Chondrocyte (in vitro differentiated cells): Measurements from ENCODE around the gene RARB. TPM values are rescaled to one million over a fixed set of nuclear protein-coding genes. Genes with fewer than 3 reads are reported as not detected.

Experiments used
- DNase-seq: peaks from one replicate; pipeline ENCODE4 v3.0.0; 2021; ENCODE audit warnings: mixed read lengths, low spot score
- H3K27ac Mint-ChIP-seq: one replicate; pipeline ENCODE4 v1.8.0; 2021; ENCODE audit warnings: mild to moderate bottlenecking, moderate library complexity, mixed read lengths; ENCODE audit not compliant: unreplicated experiment
- H3K27me3 Mint-ChIP-seq: 2 replicates; pipeline ENCODE4 v1.8.0; 2021; ENCODE audit warnings: low read depth, mixed read lengths
- H3K36me3 Mint-ChIP-seq: 2 replicates; pipeline ENCODE4 v1.8.0; 2021; ENCODE audit warnings: low read depth, mixed read lengths
- H3K4me1 Mint-ChIP-seq: 2 replicates; pipeline ENCODE4 v1.8.0; 2021; ENCODE audit warnings: low read depth, mild to moderate bottlenecking, mixed read lengths
- H3K4me3 Mint-ChIP-seq: one replicate; pipeline ENCODE4 v1.8.0; 2021; ENCODE audit warnings: mild to moderate bottlenecking, moderate library complexity, mixed read lengths; ENCODE audit not compliant: unreplicated experiment
- H3K9me3 Mint-ChIP-seq: 2 replicates; pipeline ENCODE4 v1.8.0; 2021; ENCODE audit warnings: low read depth, mixed read lengths
- CTCF ChIP-seq: fragments of 200-600 bp; sonication (generic); IDR thresholded peaks from 2 replicates; pipeline ENCODE4 v1.5.0; 2021; ENCODE audit warnings: antibody characterized with exemption, mild to moderate bottlenecking, moderate library complexity
- total RNA-seq: library from RNA; stranded (reverse); gene quantifications from 3 replicates; pipeline ENCODE4 v1.2.1, GENCODE V29; 2021

Gene RARB
- total RNA-seq, 1 donor from 2014 or later: 5.9 TPM

- no peak for DNase-seq
- Mint-ChIP-seq H3K27me3 (no peaks in the 10 kb centered on the region), H3K27ac (peak overlapping the region; percentile 98), H3K4me1 (peaks cover 78% of the 10 kb centered on the region), H3K4me3 (peak overlapping the region; percentile 90), H3K9me3 (no peaks in the 10 kb centered on the region), H3K36me3 (no peaks in the 10 kb centered on the region)
- peak; percentile 10 for TF ChIP-seq CTCF
Measured at GRCh38 chr3:25426408-25426807, 1.7 kb upstream of the RARB start.

GRCh38 chr3:25427155-25427554, 908 bp upstream of the RARB start:
- Mint-ChIP-seq H3K9me3 (no peaks in the 10 kb centered on the region), H3K36me3 (no peaks in the 10 kb centered on the region), H3K4me1 (peaks cover 85% of the 10 kb centered on the region), H3K27me3 (no peaks in the 10 kb centered on the region), H3K27ac (peak overlapping the region; percentile 98), H3K4me3 (peak overlapping the region; percentile 90)
- no peak for DNase-seq
- TF ChIP-seq CTCF: no peak

- Mint-ChIP-seq H3K27ac (peak overlapping the region; percentile 98), H3K36me3 (no peaks in the 10 kb centered on the region), H3K4me1 (peaks cover 88% of the 10 kb centered on the region), H3K4me3 (peak overlapping the region; percentile 90), H3K9me3 (no peaks in the 10 kb centered on the region), H3K27me3 (no peaks in the 10 kb centered on the region)
- no peak for TF ChIP-seq CTCF
- no peak for DNase-seq
Measured at GRCh38 chr3:25427563-25427941, 511 bp upstream of the RARB start.

- Mint-ChIP-seq H3K36me3 (no peaks in the 10 kb centered on the region), H3K4me1 (peaks cover 95% of the 10 kb centered on the region), H3K9me3 (no peaks in the 10 kb centered on the region)
Measured at GRCh38 chr3:25428789-25429335, 799 bp downstream of the RARB start.

More at GRCh38 chr3:25428789-25429335, 799 bp downstream of the RARB start:
- Mint-ChIP-seq H3K4me3 (peak overlapping the region; percentile 90), H3K27ac (peak overlapping the region; percentile 98), H3K27me3 (no peaks in the 10 kb centered on the region)
- no peak for DNase-seq
- no peak for TF ChIP-seq CTCF
